HG03457 (cell line): ENCODE results near the gene RELL1.

ENCODE experiments used
- ATAC-seq: cut with Tn5 transposase; IDR thresholded peaks from one replicate; pipeline ENCODE4 v1.9.1; 2021; ENCODE audit warnings: moderate number of reproducible peaks; ENCODE audit not compliant: unreplicated experiment

RELL1 gene

GRCh38 chr4:37686373-37687193, at the start of gene RELL1:
Gene RELL1, minus strand, starts transcription at chr4:37686376. Its CDS starts 89 bp downstream, at chr4:37686287.
- ATAC-seq, result peak; percentile 80

DNA sequence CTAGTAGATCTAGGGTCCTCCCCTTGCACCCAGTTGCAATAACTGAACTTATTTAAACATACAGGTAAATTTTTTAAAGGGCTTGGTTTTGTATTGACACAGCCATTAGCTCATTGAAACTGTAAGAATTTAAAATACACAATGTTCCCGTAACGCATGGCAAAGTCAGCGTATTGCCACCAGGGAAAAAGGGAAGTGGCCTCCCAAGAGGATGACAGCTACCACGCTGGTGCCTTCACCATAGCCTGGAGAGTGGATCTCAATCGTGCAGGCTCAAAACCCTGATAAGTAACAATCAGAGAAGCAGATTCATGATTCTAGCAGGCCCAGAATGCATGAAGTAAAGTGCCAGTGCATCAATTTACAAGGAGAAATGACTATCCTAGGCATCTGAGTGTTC, 49.4 kb upstream of the RELL1 start:
- ATAC-seq, result no peak

- no peak for ATAC-seq
These were observed 48.8 kb upstream of the RELL1 start for GRCh38 chr4:37734989-37735388.

GRCh38 chr4:37733240-37733867, 47.2 kb upstream of the RELL1 start:
- ATAC-seq, result no peak

DNA sequence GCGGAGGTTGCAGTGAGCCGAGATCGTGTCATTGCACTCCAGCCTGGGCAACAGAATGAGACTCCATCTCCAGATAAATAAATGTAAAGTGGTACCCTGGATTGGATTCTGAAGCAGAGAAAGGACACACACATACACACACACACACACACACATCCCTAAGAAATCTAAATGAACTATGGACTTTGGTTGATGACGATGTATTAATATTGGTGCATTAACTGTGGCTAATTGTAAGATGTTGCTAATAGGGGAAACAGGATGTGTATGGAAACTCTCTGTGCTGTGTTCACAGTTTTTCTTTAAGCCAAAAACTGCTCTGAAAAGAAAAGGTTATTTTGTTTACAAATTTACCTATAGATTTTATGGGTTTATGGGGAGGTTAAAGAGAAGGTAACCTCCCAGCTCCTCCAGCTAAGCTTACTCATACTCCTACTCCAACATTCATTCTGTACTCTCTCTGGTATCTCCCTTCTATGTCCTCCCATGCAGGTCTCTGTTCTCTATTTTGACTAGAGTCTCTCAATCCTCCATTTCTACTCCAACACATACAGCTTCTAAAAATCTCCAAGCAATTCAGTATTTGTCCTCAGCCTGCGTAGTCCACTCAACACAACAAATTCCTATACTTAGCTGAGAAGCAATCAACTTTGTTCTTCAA, 46.5 kb upstream of the RELL1 start:
- ATAC-seq, result no peak

GRCh38 chr4:37729649-37730004, 43.5 kb upstream of the RELL1 start:
- ATAC-seq, result no peak

- no peak for ATAC-seq
These were observed 41.9 kb upstream of the RELL1 start for GRCh38 chr4:37728064-37728463.

- no peak for ATAC-seq
These were observed 41.5 kb upstream of the RELL1 start for GRCh38 chr4:37727635-37728034.

DNA sequence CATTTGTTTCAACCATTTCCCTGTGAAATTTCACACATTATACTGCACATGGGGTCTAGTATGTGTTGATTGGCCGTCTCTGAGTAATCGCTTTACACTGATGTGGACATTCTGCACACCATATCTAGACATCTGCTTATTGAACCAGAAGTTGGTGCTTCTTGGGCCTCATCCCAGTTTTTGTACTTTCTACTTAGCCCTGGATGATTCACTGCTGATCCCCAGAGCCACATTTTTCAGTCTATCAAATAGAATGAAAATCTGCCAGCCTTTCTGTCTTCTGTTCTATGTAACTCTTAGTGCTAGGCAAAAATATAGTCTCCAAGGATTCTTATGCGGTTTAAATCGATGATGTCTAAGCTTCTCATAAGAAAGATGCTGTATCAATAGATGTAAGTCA, 40.5 kb upstream of the RELL1 start:
- ATAC-seq, result no peak

GRCh38 chr4:37725718-37726117, 39.5 kb upstream of the RELL1 start:
- ATAC-seq, result no peak

DNA sequence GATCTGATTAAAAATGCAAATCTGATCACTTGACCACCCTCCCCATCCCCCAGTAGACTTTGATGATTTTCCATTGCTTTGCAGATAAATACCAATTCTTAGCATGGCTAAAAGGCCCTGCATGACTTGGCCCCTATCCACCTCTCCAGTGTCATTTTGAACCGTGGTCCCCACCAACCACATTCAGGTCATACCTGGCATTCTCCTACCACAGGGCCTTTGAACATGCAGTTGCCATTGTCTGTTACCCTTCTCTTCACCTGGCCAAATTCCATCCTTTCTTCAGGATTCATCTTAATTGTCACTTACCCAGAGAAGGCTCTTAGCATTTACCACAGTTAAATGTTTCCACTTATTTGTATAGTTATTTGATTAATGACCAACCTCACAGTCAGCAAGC, 36.9 kb upstream of the RELL1 start:
- no peak for ATAC-seq

- no peak for ATAC-seq
These were observed 35.9 kb upstream of the RELL1 start for GRCh38 chr4:37721995-37722638.

GRCh38 chr4:37719021-37719420, 32.8 kb upstream of the RELL1 start:
- no peak for ATAC-seq

- no peak for ATAC-seq
These were observed 31.4 kb upstream of the RELL1 start for GRCh38 chr4:37717576-37717975.

GRCh38 chr4:37715889-37716402, 29.8 kb upstream of the RELL1 start:
- peak; percentile 84 for ATAC-seq

DNA sequence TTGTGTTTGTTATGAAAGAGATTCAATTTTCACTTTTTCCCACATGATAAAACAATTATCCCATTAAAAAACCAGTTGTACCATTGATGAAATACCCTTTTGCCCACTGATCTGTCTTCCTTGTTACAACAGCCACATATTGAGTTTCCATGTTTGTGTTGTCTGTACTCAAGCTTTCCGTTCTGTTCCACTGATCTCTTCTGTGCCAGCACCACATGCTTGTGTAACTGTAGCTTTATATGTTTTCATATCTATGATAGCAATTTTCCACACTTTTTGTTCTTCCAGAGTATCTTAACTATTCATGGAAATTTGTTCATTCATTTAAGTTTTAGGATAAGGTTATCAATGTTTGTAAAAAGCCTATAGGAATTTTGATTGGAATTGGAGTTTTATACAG, 24.3 kb upstream of the RELL1 start:
- ATAC-seq, result no peak

DNA sequence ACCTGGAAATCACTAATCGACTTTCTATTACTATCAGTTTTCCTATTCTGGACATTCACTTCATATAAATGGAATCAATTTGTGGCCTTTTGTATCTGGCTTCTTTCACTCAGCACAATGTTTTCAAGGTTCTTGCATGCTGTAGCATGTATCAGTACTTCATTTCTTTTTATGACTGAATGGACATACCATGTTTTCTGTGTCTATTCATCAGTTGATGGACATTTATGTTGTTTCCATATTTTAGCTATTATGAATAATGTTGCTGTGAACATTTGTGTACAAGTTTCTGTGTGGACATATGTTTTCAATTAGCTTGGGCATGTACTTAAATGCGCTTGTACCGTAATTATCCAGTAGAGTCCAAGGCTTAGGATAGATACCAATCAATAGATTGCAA, 19.9 kb upstream of the RELL1 start:
- no peak for ATAC-seq

DNA sequence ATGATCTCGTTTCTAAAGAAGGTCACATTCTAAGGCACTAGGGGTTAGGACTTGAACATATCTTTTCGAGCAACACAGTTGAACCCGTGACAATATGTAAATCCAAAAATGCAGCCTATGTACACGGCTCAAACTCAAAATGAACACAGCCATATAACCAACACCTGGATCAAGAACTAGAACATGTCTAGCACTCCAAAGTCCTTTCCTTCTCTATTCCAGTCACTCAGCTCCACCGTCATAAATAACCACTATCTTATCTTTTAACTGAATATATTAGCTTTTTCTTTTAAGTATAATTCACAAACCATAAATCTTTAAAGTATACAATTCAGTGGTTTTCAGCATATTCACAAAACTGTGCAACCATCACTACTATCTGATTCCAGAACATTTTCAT, 19.4 kb upstream of the RELL1 start:
- no peak for ATAC-seq

DNA sequence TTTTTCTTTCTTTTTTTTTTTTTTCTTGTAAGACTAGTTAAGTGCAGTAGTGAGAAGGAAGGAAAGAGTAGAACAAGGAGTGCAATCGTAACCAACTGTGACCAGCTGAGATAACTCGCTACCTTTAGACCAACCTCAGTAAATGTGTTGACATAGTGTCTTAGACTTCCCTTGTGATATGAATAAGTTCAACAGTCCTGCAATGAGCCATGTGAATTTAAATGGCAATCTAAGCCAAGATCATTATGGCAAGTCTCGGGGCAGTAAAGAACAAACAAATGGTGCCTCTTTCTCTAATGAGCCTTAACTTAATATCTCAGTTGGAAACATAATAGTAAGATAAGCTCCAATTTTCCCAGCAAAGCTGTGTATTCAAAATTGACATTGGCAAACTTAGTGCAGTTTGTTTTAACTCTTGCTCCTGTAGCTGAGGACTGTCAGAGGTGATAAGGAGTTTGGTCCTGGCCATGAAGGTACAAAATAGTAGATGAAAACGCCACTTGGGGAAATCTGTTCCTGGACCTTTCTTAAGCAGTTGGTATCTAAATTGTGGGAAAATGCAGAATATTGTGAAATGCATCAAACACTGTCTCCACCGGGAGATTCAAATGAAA, 13.8 kb upstream of the RELL1 start:
- no peak for ATAC-seq

DNA sequence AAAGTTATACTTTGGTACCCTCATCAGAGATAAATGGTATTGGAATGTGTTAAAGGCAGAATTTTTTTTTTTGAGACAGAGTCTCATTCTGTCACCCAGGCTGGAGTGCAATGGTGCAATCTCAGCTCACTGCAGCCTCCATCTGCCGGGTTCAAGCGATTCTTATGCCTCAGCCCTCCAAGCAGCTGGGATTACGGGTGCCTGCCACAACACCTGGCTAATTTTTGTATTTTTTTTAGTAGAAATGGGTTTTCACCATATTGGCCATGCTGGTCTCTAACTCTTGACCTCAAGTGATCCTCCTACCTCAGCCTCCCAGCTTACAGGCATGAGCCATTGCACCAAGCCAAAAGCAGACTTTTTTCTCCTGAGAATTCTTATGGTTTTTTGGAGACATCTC, 11.4 kb upstream of the RELL1 start:
- no peak for ATAC-seq
